HCT116 (cell line): ENCODE measurements around the gene GNAI1. TPM values are rescaled to one million over a fixed set of nuclear protein-coding genes. Genes with fewer than 3 reads are reported as not detected.

Source experiments
- ATAC-seq: fragments of 200-7000 bp; cut with Tn5 transposase; 2 replicates; pipeline ENCODE4 v1.9.1; 2020; ENCODE audit warnings: mild to moderate bottlenecking, moderate library complexity
- BruUV-seq: library from RNA; stranded (reverse); fragments of 400-500 nt; replicated peaks from 2 replicates; lab custom pipeline; 2021; lab: Mats Ljungman, UMichigan
- CTCF ChIA-PET: fragments of 300-600 bp; sonication (Branson Sonifier 250); formaldehyde crosslinking; loops from one replicate; lab custom pipeline; 2021; ENCODE audit warnings: antibody characterized with exemption; lab: Charles Lee
- POLR2A ChIA-PET: fragments of 300-600, 350-600 bp; sonication (Branson Sonifier 250); formaldehyde crosslinking; loops from one replicate; lab custom pipeline; 2021; ENCODE audit warnings: antibody characterized with exemption; lab: Charles Lee
- RAD21 ChIA-PET, 2 experiments: fragments of 300-600 bp; sonication (Branson Sonifier 250); formaldehyde crosslinking; loops; one replicate each; lab custom pipeline; 2023; ENCODE audit warnings: low total read pairs in 2 of 2; ENCODE audit not compliant: uncharacterized antibody in 2 of 2, unreplicated experiment in 2 of 2, low non-redundant PET in 1 of 2; lab: Charles Lee
- DNase-seq: peaks from one replicate; pipeline ENCODE4 v3.0.0-alpha.2; 2010; ENCODE audit warnings: low read depth, low spot score
- H2AFZ ChIP-seq: fragments of 200-600 bp; shearing (Covaris generic), sonication (generic); 2 replicates; pipeline ENCODE4 v1.6.1; 2017; ENCODE audit warnings: low read depth, mixed run types, mixed read lengths, antibody characterized with exemption, low read length; ENCODE audit not compliant: poor library complexity, severe bottlenecking
- H3K27ac ChIP-seq: 2 replicates; pipeline ENCODE4 v1.5.1; 2012; ENCODE audit warnings: low read depth, low read length
- H3K27me3 ChIP-seq: fragments of 200-600 bp; sonication (generic); 2 replicates; pipeline ENCODE4 v1.6.1; 2016; ENCODE audit warnings: mixed run types, low read length, mixed read lengths; ENCODE audit not compliant: insufficient read depth
- H3K36me3 ChIP-seq, 2 experiments: fragments of 200-500 bp in 1 of 2; fragments of 200-600 bp in 1 of 2; sonication (Bioruptor generic) in 1 of 2; sonication (generic) in 1 of 2; 2 replicates each; pipeline versions ENCODE4 v1.5.1 to v1.6.1; 2014 to 2016; ENCODE audit warnings: low read length in 2 of 2, inconsistent platforms in 1 of 2, mixed read lengths in 1 of 2, mixed run types in 1 of 2; ENCODE audit not compliant: insufficient read depth in 2 of 2, control insufficient read depth in 1 of 2
- H3K4me1 ChIP-seq, 2 experiments: fragments of 200-600 bp in 1 of 2; sonication (generic) in 1 of 2; 2 replicates each; pipeline versions ENCODE4 v1.5.1 to v1.6.1; 2012 to 2017; ENCODE audit warnings: low read length in 2 of 2, inconsistent platforms in 1 of 2, mild to moderate bottlenecking in 1 of 2, mixed read lengths in 1 of 2, mixed run types in 1 of 2, moderate library complexity in 1 of 2; ENCODE audit not compliant: insufficient read depth in 2 of 2, control insufficient read depth in 1 of 2
- H3K4me2 ChIP-seq: fragments of 200-600 bp; sonication (generic); 2 replicates; pipeline ENCODE4 v1.6.1; 2017; ENCODE audit warnings: mixed run types, low read length, mixed read lengths
- H3K4me3 ChIP-seq, 2 experiments: fragments of 200-600 bp in 1 of 2; sonication (generic) in 1 of 2; replicated peaks in 1 of 2; 2 replicates each; pipeline ENCODE4 v1.5.1; 2011 to 2016; ENCODE audit warnings: low read length in 2 of 2, control low read depth in 1 of 2, low read depth in 1 of 2, mild to moderate bottlenecking in 1 of 2, mixed read lengths in 1 of 2, mixed run types in 1 of 2
- H3K79me2 ChIP-seq: fragments of 200-600 bp; sonication (generic); 2 replicates; pipeline ENCODE4 v1.6.1; 2017; ENCODE audit warnings: mild to moderate bottlenecking, mixed run types, low read length, moderate library complexity, mixed read lengths; ENCODE audit not compliant: insufficient read depth
- H3K9ac ChIP-seq: fragments of 200-600 bp; sonication (generic); 2 replicates; pipeline ENCODE4 v1.6.1; 2016; ENCODE audit warnings: low read length, mixed read lengths
- H3K9me2 ChIP-seq: fragments of 200-600 bp; sonication (generic), shearing (Covaris generic); 2 replicates; pipeline ENCODE4 v1.6.1; 2017; ENCODE audit warnings: mixed run types, mild to moderate bottlenecking, moderate library complexity; ENCODE audit not compliant: insufficient read depth
- H3K9me3 ChIP-seq, 2 experiments: fragments of 200-500 bp in 1 of 2; fragments of 200-600 bp in 1 of 2; sonication (Bioruptor generic) in 1 of 2; sonication (generic) in 1 of 2; 2 replicates each; pipeline ENCODE4 v1.6.1; 2014 to 2017; ENCODE audit warnings: low read length in 2 of 2, mixed read lengths in 2 of 2, inconsistent platforms in 1 of 2, low read depth in 1 of 2, mild to moderate bottlenecking in 1 of 2, mixed run types in 1 of 2, moderate library complexity in 1 of 2; ENCODE audit not compliant: control insufficient read depth in 1 of 2, insufficient read depth in 1 of 2
- H4K20me1 ChIP-seq: fragments of 200-600 bp; sonication (generic), shearing (Covaris generic); 2 replicates; pipeline ENCODE4 v1.6.1; 2017; ENCODE audit warnings: mixed run types, mild to moderate bottlenecking, moderate library complexity; ENCODE audit not compliant: insufficient read depth
- CEBPB ChIP-seq: IDR thresholded peaks from 2 replicates; pipeline ENCODE4 v1.6.1; 2012; ENCODE audit warnings: low read depth
- EZH2phosphoT487 ChIP-seq: fragments of 200-600 bp; IDR thresholded peaks from 2 replicates; pipeline ENCODE4 v1.6.1; 2018; ENCODE audit warnings: antibody characterized with exemption, borderline replicate concordance
- FOSL1 ChIP-seq: IDR thresholded peaks from 2 replicates; pipeline ENCODE4 v1.6.1; 2012; ENCODE audit warnings: low read depth
- POLR2AphosphoS5 ChIP-seq: IDR thresholded peaks from 2 replicates; pipeline ENCODE4 v1.6.1; 2011; ENCODE audit warnings: mild to moderate bottlenecking, low read depth, low read length, moderate library complexity
- SRF ChIP-seq: IDR thresholded peaks from 2 replicates; pipeline ENCODE4 v1.6.1; 2012; ENCODE audit warnings: low read depth
- TCF7L2 ChIP-seq: IDR thresholded peaks from 2 replicates; pipeline ENCODE4 v1.7.0; 2011; ENCODE audit warnings: borderline replicate concordance, inconsistent platforms; ENCODE audit not compliant: insufficient read depth, insufficient read length; ENCODE audit errors: extremely low read depth
- ZFX ChIP-seq: fragments of 450-650 bp; IDR thresholded peaks from 2 replicates; pipeline ENCODE4 v1.6.1; 2017
- intact Hi-C: fragments of 100-400 bp; cut with micrococcal nuclease; formaldehyde crosslinking; loops from 2 replicates; pipeline ENCODE4 v1.10.0; 2022
- total RNA-seq: library from RNA; stranded (reverse); gene quantifications from one replicate; pipeline ENCODE4 v1.2.1, GENCODE V29; 2021; ENCODE audit not compliant: unreplicated experiment
- TF ChIP-seq, protein P1 (sequence below), 3 experiments: fragments of 200-600 bp in 1 of 3; sonication (generic) in 1 of 3; IDR thresholded peaks in 2 of 3; conservative IDR thresholded peaks in 1 of 3; 2 replicates each; pipeline ENCODE4 v1.5.1; 2012 to 2017; ENCODE audit warnings: low read depth in 2 of 3, low read length in 2 of 3, antibody characterized with exemption in 1 of 3, borderline replicate concordance in 1 of 3, control low read depth in 1 of 3, mild to moderate bottlenecking in 1 of 3, mixed read lengths in 1 of 3, mixed run types in 1 of 3, moderate library complexity in 1 of 3; ENCODE audit not compliant: insufficient read depth in 1 of 3

GNAI1 gene
- total RNA-seq, 1 experiment from 2014 or later = 148 TPM

DNA sequence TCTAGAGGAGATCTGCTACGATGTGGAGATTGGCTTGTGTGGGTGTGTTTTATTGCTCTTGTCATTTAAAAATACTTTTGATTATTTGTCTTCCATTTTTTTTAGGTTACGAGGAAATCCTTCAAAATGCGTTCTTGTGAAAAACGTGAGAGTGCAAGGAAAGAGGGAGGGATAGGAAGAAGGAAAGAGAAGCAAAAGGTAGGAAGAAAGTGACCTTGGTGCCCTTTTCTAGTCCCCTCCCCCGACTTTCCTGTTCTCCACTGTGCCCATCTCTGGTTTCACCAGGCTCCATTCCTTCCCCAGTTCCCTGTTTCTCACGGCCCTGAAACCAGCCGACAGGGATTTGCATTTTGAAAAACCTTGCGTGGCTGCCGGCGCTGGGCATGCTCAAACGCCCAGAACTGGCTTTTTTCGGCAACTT, 506 bp upstream of the GNAI1 start:
- TF ChIP-seq, protein P1, sequence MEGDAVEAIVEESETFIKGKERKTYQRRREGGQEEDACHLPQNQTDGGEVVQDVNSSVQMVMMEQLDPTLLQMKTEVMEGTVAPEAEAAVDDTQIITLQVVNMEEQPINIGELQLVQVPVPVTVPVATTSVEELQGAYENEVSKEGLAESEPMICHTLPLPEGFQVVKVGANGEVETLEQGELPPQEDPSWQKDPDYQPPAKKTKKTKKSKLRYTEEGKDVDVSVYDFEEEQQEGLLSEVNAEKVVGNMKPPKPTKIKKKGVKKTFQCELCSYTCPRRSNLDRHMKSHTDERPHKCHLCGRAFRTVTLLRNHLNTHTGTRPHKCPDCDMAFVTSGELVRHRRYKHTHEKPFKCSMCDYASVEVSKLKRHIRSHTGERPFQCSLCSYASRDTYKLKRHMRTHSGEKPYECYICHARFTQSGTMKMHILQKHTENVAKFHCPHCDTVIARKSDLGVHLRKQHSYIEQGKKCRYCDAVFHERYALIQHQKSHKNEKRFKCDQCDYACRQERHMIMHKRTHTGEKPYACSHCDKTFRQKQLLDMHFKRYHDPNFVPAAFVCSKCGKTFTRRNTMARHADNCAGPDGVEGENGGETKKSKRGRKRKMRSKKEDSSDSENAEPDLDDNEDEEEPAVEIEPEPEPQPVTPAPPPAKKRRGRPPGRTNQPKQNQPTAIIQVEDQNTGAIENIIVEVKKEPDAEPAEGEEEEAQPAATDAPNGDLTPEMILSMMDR (IDR thresholded peaks at IDR 0.05 in 2 of 3, conservative IDR thresholded peaks at IDR 0.05 in 1 of 3; ENCODE audit: borderline replicate concordance in 1 of 3, insufficient read depth in 1 of 3, low read depth in 2 of 3, low read length in 2 of 3) = no peak
- TF ChIP-seq CEBPB = no peak
- no peak for TF ChIP-seq FOSL1
- TF ChIP-seq EZH2phosphoT487 = no peak
- 0 out of 2 replicates have a peak, but pooled peaks have one; percentile 37 for TF ChIP-seq SRF
- TF ChIP-seq TCF7L2 = no peak
- TF ChIP-seq ZFX = no peak
- TF ChIP-seq POLR2AphosphoS5 = no peak
- TF ChIP-seq, all 23 proteins: peak for 1
- intact Hi-C loops = loop anchor here (2.0 to 5.0 kb wide), 2 partner anchors 37 to 259 kb away; no protein-coding TSS in a partner anchor
- Histone ChIP-seq H3K79me2 (peaks cover 45% of the 10 kb centered on the region), H3K27me3 (no peaks in the 10 kb centered on the region), H3K27ac (peak overlapping the region; percentile 98), H3K9me3 (no peaks in the 10 kb centered on the region), H4K20me1 (peaks cover 10% of the 10 kb centered on the region; the same call in 1 of the 2 replicates), H3K4me2 (peak overlapping the region; percentile 82), H2AFZ (peak overlapping the region; percentile 50), H3K4me1 (peaks cover 37 to 48% of the 10 kb centered on the region in 2 experiments), H3K9me2 (no peaks in the 10 kb centered on the region), H3K9ac (peak overlapping the region; percentile 95), H3K4me3 (peak overlapping the region; percentile 38 to 95), H3K36me3 (no peaks in the 10 kb centered on the region)
- DNase-seq = no peak
- ChIA-PET RAD21 (interaction anchor here (0.6 to 1.0 kb wide), 5 partner anchors 27 to 258 kb away, joined by 3 to 7 read pairs (median 4); no protein-coding TSS in a partner anchor), POLR2A (interaction anchor here (0.8 to 1.6 kb wide), 2 partner anchors 9 to 142 kb away, joined by 3 to 6 read pairs; no protein-coding TSS in a partner anchor), CTCF (interaction anchor here (1.0 to 2.2 kb wide), 8 partner anchors 11 to 1336 kb away, joined by 3 to 15 read pairs (median 4); no protein-coding TSS in a partner anchor)
- TSS peak; percentile 93 for BruUV-seq
- ATAC-seq = no peak
